Mesothelial cell of epicardium (in vitro differentiated cells): ENCODE results near the gene KLHL40. TPM values are rescaled to one million over a fixed set of nuclear protein-coding genes. Genes with fewer than 3 reads are reported as not detected.

Source experiments
- DNase-seq, 2 experiments: peaks; one replicate each; pipeline ENCODE4 v3.0.0; 2021; ENCODE audit warnings: low spot score in 2 of 2; ENCODE audit not compliant: unreplicated experiment in 2 of 2
- H3K27ac Mint-ChIP-seq: 2 replicates; pipeline ENCODE4 v1.8.0; 2021; ENCODE audit warnings: mixed read lengths
- H3K27me3 Mint-ChIP-seq: 2 replicates; pipeline ENCODE4 v1.8.0; 2021; ENCODE audit warnings: low read depth, mixed read lengths
- H3K36me3 Mint-ChIP-seq: 2 replicates; pipeline ENCODE4 v1.8.0; 2021; ENCODE audit warnings: mixed read lengths
- H3K4me1 Mint-ChIP-seq: 2 replicates; pipeline ENCODE4 v1.8.0; 2021; ENCODE audit warnings: mixed read lengths
- H3K4me3 Mint-ChIP-seq: 2 replicates; pipeline ENCODE4 v1.8.0; 2021; ENCODE audit warnings: mild to moderate bottlenecking, moderate library complexity, mixed read lengths
- H3K9me3 Mint-ChIP-seq: 2 replicates; pipeline ENCODE4 v1.8.0; 2021; ENCODE audit warnings: mixed read lengths
- CTCF ChIP-seq: fragments of 200-600 bp; sonication (generic); IDR thresholded peaks from one replicate; pipeline ENCODE4 v1.5.0; 2021; ENCODE audit warnings: antibody characterized with exemption; ENCODE audit not compliant: unreplicated experiment
- total RNA-seq: library from RNA; stranded (reverse); gene quantifications from 3 replicates; pipeline ENCODE4 v1.2.1, GENCODE V29; 2021

Gene KLHL40
- total RNA-seq, 1 donor from 2014 or later: not detected

- Mint-ChIP-seq H3K36me3 (no peaks in the 10 kb centered on the region), H3K4me3 (no peak overlapping the region), H3K27ac (no peak overlapping the region), H3K9me3 (peaks cover 28% of the 10 kb centered on the region), H3K4me1 (no peaks in the 10 kb centered on the region), H3K27me3 (peaks cover 9% of the 10 kb centered on the region)
- no peak for DNase-seq
- TF ChIP-seq CTCF: no peak
Observed at GRCh38 chr3:42675909-42676308, 9.4 kb upstream of the KLHL40 start.

DNA sequence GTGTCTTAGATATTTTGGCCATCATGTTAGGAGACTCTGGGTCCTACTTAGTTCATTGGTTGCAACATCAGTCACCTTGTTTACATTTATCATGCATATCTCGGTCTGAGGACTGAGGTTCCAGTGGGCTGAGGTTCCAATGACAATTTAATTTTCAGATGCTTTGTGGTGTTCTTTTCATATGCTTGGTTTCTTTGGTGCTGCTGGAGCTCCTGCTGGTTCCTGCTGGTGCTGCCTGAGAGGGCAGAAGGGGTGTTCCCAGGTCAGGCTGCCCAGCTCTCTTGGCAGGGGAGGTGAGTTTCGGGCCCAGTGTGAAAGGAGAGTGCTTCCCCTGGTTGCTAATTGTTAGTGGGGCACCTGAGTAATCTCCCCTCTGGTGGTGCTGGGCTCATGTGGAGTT is 6.9 kb upstream of the KLHL40 start:
- H3K4me3 Mint-ChIP-seq: no peak overlapping the region
- no peak for TF ChIP-seq CTCF
- H3K27ac Mint-ChIP-seq: no peak overlapping the region
- H3K4me1 Mint-ChIP-seq: no peaks in the 10 kb centered on the region
- no peak for DNase-seq
- peaks cover 28% of the 10 kb centered on the region for H3K9me3 Mint-ChIP-seq
- H3K36me3 Mint-ChIP-seq: no peaks in the 10 kb centered on the region
- peaks cover 7% of the 10 kb centered on the region for H3K27me3 Mint-ChIP-seq

GRCh38 chr3:42680271-42680670 is 5.1 kb upstream of the KLHL40 start:
- no peak for TF ChIP-seq CTCF
- Mint-ChIP-seq H3K9me3 (peaks cover 28% of the 10 kb centered on the region), H3K27ac (no peak overlapping the region), H3K36me3 (no peaks in the 10 kb centered on the region), H3K4me3 (no peak overlapping the region), H3K27me3 (peaks cover 5% of the 10 kb centered on the region), H3K4me1 (no peaks in the 10 kb centered on the region)
- no peak for DNase-seq

DNA sequence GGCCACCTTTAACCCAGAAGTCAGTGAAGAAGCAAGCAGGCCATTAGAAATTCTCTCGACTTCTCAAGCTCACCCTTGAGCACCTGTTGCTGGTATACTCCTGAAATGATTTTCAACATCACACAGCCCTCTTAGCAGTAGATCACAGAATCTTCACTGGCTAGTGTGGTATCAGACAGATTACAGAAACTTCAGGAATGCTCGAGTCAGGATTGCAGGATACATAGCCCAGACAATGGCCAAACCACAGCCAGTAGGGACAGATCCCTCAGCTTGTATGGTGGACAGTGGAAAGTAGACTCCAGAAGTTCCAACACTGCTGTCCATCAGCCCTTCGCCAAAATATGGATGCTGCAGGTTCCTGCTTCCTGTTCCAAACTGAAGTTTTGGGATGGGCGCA is 4.5 kb upstream of the KLHL40 start:
- no peaks in the 10 kb centered on the region for H3K4me1 Mint-ChIP-seq

DNA sequence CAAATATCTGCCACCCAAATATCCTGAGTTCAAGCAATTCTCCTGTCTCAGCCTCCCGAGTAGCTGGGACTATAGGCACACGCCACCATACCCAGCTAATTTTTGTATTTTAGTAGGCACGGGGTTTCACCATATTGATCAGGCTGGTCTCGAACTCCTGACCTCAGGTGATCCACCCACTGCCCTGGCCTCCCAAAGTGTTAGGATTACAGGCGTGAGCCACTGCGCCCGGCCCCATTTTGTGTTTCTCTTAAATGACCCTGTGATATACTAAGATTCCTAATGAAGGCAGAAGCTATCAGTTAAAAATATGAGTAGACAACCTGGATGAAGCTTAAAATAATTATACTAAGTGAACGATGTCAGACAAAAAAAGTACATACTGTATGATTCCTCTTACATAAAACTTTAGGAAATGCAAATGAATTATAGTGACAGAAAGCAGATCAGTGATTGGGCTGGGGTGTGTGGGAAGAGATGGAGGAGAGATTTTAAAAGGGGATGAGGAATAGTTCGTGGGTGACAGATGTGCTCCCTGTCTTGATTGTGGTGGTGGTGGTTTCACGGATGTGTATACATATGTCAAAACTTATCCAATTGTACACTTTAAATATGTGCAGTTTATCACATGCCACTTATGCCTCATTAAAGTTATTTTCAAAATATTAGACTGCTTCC is 3.8 kb upstream of the KLHL40 start:
- H3K4me3 Mint-ChIP-seq: no peak overlapping the region

More for the DNA sequence above, 4.5 kb upstream of the KLHL40 start:
- TF ChIP-seq CTCF: no peak
- no peak overlapping the region for H3K27ac Mint-ChIP-seq
- H3K9me3 Mint-ChIP-seq: peaks cover 27% of the 10 kb centered on the region
- H3K36me3 Mint-ChIP-seq: no peaks in the 10 kb centered on the region
- H3K27me3 Mint-ChIP-seq: peaks cover 5% of the 10 kb centered on the region
- no peak overlapping the region for H3K4me3 Mint-ChIP-seq
- no peak for DNase-seq

More for the DNA sequence above, 3.8 kb upstream of the KLHL40 start:
- no peaks in the 10 kb centered on the region for H3K4me1 Mint-ChIP-seq
- H3K9me3 Mint-ChIP-seq: peaks cover 20% of the 10 kb centered on the region
- no peak for DNase-seq
- H3K27ac Mint-ChIP-seq: no peak overlapping the region
- no peaks in the 10 kb centered on the region for H3K36me3 Mint-ChIP-seq
- no peak for TF ChIP-seq CTCF
- H3K27me3 Mint-ChIP-seq: peaks cover 5% of the 10 kb centered on the region
